Fibroblast of peridontal ligament (primary cell): ENCODE data around the gene MYL12A.

Experiments used
- DNase-seq: peaks from one replicate; pipeline ENCODE4 v3.0.0-alpha.2; 2010; ENCODE audit errors: extremely low read depth

MYL12A gene

DNA sequence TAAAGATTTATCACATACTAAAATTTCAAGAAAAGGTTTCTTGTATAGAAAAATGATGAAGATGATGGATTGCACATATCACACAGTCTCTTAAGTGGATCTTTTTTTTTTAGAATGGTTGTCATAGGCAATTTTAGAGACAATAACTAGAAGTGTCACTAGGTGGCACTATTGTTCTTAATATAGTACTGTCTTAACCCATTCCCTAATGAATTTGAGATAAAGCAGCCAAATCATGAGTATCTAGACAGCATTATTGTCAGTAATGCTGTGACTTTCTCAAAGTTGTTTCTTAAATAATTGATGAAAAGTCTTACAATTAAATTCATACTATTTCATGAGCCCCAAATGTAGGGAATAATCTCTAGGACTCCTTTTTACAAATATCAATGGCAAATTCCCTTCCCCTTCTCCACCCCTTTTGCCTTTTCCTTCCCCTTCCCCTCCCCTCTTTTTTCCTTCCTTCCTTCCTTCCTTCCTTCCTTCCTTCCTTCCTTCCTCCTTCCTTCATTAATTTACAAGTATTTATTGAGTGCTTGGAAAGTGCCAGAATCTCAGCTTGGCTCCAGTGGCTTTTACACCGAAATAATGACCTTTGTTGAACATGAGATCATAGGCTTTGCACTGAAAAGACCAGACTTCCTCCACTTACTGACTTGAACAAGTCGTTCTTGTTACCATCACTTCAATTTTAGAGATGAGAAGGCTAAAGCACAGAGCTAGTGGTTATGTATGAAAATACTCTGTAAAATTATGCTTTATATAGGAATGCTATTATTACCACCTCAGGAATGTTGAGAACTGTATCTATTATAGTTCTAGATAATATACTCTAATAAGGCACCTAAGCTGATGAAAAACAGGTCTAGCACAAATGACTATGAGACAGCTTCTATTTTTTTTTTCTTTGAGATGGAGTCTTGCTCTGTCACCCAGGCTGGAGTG, 34.1 kb downstream of the MYL12A start:
- peak; percentile 95 for DNase-seq

DNA sequence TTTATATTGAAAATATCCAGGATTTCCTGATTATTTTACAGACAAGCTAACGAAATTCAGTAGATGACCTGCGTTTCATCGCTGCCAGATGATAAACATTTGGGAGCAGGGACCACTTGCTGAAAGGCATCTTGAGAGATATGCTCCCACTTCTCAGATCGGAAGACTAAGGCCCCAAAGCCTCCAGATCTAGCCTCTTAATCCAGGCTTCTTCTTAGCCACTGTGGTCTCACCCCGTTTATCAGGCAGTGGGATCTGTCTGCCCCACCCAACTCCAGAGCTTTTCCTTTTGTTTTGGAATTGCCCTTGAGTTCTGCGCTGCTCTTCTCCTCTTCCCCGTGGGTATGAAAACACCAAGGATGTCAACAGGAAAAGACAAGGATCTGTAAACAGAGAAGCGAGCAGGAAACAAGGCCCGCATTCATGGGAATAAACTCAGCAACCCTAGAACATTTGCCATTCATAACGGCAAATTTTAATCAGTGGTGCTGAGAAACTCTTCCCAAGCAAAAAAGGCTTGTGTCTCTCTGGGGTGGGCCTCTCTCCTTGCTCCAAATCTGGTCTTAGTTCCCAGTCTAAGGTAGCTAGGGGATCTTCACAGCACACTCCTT, 35.8 kb downstream of the MYL12A start:
- no peak for DNase-seq

DNA sequence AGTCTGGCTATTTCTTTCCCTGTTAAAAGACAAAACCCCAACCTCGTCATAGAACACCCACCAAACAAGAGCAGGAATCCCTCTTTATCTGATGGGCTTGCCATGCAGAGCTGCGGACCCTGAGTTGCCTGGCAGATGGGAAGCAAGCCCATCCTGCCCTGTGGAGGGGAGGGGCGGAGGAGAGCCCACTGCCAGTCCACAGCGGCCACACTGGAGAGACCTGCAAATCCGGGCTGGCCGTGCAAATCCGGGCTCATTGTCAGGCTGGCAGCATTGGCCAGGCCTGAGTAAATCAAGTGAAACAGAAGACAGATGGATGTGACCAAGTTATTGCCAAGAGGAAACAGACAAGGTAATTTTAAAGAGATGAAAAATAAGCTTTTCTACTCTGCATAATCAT, 36.3 kb downstream of the MYL12A start:
- no peak for DNase-seq

DNA sequence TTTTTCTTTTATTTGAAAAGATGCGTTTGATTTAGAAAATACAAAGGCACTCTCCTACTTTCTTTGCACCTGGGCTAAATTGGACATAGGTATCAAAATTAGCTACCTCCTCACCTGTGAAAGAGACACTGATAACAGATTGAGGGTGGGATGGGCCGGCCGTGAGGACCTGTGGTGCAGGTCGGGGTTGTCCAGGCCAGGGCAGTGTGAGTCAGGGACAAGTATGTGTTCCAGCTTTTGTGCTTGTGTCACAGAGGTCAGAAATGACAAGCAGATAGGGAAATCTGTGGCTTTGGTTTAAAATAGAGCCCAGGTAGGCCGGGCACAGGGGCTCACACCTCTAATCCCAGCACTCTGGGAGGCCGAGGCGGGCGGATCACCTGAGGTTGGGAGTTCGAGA, 36.9 kb downstream of the MYL12A start:
- DNase-seq = no peak

DNA sequence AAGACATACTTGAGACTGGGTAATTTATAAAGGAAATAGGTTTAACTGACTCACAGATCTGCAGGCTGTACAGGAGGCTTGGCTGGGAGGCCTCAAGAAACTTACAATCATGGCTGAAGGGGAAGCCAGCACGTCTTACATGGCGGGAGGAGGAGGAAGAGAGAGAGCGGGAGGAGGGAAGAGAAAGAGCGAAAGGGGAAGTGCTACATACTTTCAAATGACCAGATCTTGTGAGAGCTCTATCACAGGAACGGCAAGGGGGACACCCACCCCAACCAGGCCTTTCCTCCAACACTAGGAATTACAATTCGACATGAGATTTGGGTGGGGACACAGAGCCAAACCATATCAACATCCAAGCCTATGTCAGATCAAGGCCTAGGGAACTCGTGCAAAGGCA, 38.6 kb downstream of the MYL12A start:
- DNase-seq = no peak

DNA sequence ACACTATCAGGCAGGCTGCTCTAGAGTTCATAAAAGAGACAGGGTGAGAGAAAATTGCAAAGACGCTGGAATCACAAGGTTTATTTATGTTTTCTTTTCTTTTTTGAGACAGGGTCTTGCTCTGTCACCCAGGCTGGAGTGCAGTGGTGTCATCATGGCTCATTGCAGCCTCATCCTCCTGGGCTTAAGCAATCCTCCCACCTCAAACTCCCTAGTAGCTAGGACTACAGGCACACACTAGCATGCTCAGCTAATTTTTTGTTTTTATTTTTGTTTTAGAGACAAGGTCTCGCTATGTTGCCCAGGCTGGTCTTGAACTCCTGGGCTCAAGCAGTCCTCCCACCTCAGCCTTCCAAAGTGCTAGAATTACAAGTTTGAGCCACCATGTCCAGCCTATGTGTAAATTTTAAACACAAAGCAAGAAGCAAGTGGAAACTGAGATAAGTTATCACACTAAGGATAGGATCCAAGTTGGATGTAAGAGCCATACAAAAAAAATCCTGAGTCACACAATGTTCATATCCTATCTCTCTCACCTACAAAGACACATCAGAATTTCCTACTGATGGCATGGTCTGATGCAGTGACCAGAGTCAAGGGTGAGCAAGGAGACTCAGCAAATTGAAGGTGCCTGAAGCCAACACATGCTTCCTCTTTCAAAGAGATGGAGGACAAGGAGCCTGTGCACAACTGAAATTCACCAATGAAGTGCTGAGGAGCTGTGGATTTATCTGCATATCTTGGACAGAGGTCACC, 45.8 kb downstream of the MYL12A start:
- DNase-seq = no peak

DNA sequence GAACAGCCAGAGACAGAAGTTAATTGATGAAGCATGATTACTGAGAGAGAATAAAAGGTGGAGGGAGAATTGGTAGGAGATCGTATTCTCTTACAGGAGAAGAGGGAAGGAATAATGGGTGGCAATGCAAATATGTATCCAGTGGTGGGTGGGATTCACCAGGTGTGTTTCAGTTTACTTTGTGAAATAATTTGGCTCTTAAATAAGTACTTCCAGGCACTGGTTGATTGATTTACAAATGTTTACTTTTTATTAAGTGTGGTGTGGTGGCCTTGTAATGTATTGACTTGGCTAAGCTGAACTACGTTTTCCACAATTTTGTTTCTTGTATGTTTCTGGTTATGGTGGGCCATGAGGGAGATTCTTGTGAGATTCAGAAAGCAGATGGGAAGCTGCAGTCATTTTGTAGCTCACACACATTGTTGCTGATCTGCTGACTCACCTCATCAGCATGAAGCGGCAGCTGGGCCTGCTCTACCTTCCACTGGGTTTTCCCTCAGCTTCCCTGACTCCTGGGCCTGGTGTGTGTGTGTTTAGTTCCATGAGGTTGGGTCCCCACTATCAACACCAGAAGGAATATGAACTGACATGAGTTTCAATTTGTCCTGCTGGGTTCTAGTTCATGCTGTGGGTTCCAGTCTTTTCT, 47.0 kb downstream of the MYL12A start:
- peak; percentile 48 for DNase-seq

DNA sequence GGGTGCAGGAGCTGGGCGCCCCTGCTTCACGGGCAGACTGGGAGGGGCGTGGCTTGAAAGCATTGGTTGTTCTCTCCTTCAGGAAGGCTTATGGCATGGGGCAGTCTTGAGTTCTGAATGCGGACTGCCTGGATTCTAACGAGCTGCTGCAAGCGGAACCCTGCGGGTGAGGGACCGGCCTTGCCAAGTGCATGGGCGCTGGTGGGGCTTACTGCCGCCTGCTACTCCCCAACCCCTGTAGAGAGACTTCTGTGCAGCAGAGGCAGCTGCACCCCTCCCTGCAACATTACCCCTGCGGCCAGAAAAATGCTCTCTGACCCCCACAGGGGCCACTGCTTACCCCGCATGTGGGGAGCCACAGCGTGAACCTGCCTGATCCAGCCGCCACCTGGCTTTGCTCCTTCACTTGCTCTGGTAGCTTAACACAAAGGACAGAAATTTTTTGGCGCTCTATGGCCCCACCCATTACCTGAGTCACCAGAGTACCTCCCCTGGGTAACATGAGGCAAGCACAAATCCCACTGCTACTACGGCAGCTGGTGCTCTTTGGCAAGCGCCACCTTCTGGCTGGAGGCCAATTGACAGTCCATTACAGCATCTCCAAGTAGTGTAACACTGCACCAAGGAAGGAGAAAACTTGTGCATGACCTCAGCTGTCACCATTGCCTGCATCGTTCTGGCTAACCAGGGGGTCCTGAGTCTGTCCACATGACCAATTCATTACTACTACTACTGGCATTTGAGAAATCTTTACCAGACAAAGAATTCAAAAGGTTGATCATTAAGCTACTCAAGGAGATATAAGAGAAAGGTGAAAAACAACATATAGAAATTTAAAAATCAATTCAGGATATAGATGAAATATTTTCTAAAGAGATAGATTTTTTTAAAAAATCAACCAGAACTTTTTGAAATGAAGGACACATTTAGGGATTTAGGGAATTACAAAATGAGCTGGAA, 49.7 kb downstream of the MYL12A start:
- peak; percentile 69 for DNase-seq

DNA sequence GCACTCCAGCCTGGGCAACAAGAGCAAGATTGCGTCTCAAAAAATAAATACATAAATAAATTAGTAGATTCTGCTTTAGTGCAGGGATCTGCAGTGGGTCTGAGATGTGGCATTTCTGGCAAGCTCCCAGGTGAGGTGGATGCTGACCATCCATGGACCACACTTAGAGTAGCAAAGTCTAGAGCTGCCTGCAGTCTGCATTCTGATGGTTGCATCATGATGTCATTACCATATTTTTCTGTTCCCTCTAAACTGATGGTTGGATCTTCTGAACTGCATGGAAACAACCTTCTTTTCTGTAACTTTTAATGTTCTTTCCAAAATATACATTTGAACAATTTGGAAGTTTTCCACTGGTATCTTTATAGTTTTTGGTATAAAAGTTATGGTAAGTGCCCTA, 57.2 kb downstream of the MYL12A start:
- DNase-seq = no peak

DNA sequence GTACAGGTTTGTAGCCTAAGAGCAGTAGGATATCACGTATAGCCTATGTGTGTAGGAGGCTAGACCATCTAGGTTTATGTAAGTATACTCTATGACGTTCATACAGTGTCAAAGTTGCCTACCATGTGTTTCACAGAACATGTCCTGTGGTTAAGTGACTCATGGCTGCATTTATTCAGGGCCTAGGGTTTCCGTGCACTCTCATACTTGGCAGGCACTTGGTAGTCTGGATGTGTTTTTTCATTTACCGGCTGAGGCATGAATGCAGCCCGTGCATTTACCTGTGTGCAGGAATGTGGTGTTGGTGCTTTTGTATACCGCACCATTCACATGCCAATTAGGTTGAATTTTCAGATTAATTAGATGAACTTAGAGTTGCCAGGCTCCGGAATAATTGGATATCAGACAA, 57.8 kb downstream of the MYL12A start:
- DNase-seq = peak; percentile 98
